Measurements from ENCODE around the gene FBXO3. TPM values are rescaled to one million over a fixed set of nuclear protein-coding genes. Genes with fewer than 3 reads are reported as not detected.

FBXO3 gene
- total and polyA plus RNA-seq, 2 of the 13 experiments (the other 11 are each of a cell fraction or from before 2014, with no cell fraction given), result 20.4 to 27.6 TPM

GRCh38 chr11:33736148-33736812 is 38.0 kb downstream of the FBXO3 start, which contains the start of gene CD59 (continued):
- TF ChIP-seq CSRNP2 (CRISPR knock-in tag; conservative IDR thresholded peaks at IDR 0.05; ENCODE audit: low read depth) (no peak), GLMP (CRISPR knock-in tag; IDR thresholded peaks at IDR 0.05; ENCODE audit: borderline replicate concordance) (no peak), ZBTB20 (CRISPR knock-in tag; IDR thresholded peaks at IDR 0.05; ENCODE audit: borderline replicate concordance, low read depth) (peak; percentile 78; the same call in 1 of the 2 replicates), ZBTB38 (CRISPR knock-in tag; IDR thresholded peaks at IDR 0.05) (no peak), ZNF710 (CRISPR knock-in tag; IDR thresholded peaks at IDR 0.05; ENCODE audit: borderline replicate concordance) (no peak), NR0B2 (CRISPR knock-in tag; IDR thresholded peaks at IDR 0.05) (peak; percentile 59; the same call in 1 of the 2 replicates), STAT5B (CRISPR knock-in tag; IDR thresholded peaks at IDR 0.05) (no peak), CHD2 (IDR thresholded peaks at IDR 0.05; ENCODE audit: low read depth, low read length) (no peak), RFXAP (CRISPR knock-in tag; IDR thresholded peaks at IDR 0.05; ENCODE audit: borderline replicate concordance) (no peak), FOXC1 (CRISPR knock-in tag; IDR thresholded peaks at IDR 0.05; ENCODE audit: borderline replicate concordance) (peak; percentile 62), ZNF550 (CRISPR knock-in tag; IDR thresholded peaks at IDR 0.05; ENCODE audit: borderline replicate concordance) (no peak), BORCS8-MEF2B (CRISPR knock-in tag; IDR thresholded peaks at IDR 0.05) (peak; percentile 51; the same call in 1 of the 2 replicates), SKI (IDR thresholded peaks at IDR 0.05; ENCODE audit: partially characterized antibody) (no peak), RFX3 (CRISPR knock-in tag; IDR thresholded peaks at IDR 0.05) (no peak), MEF2D (CRISPR knock-in tag; IDR thresholded peaks at IDR 0.05) (no peak), KLF15 (CRISPR knock-in tag; IDR thresholded peaks at IDR 0.05; ENCODE audit: borderline replicate concordance) (no peak), RBM39 (IDR thresholded peaks at IDR 0.05; ENCODE audit: low read depth, low read length, poor library complexity, severe bottlenecking) (peak; percentile 81), ZNF557 (CRISPR knock-in tag; IDR thresholded peaks at IDR 0.05) (peak; percentile 67; the same call in 1 of the 2 replicates), ZIK1 (CRISPR knock-in tag; IDR thresholded peaks at IDR 0.05; ENCODE audit: borderline replicate concordance, low read depth) (no peak), THAP11 (CRISPR knock-in tag; IDR thresholded peaks at IDR 0.05) (no peak), ZNF777 (CRISPR knock-in tag; IDR thresholded peaks at IDR 0.05) (no peak), RFX1 (IDR thresholded peaks at IDR 0.05) (no peak), RXRA (CRISPR knock-in tag; IDR thresholded peaks at IDR 0.05) (peak; percentile 45; the same call in 1 of the 2 replicates), MTF2 (CRISPR knock-in tag; IDR thresholded peaks at IDR 0.05; ENCODE audit: borderline replicate concordance) (no peak; the same call in 1 of the 2 replicates), ZNF17 (CRISPR knock-in tag; IDR thresholded peaks at IDR 0.05) (no peak), KDM4B (CRISPR knock-in tag; IDR thresholded peaks at IDR 0.05) (peak; percentile 66; the same call in 1 of the 2 replicates), POLR2AphosphoS5 (IDR thresholded peaks at IDR 0.05; ENCODE audit: low read depth, low read length) (peak; percentile 81)

All from HepG2 (cell line).